Metanephros (tissue), 1 donor: ENCODE results near the gene MRPL32. TPM values are rescaled to one million over a fixed set of nuclear protein-coding genes. Genes with fewer than 3 reads are reported as not detected.

ENCODE experiments used
- total RNA-seq: library from RNA; depleted of rRNA; stranded (reverse); fragments of >200 nt; gene quantifications from one replicate; pipeline ENCODE4 v1.2.3, GENCODE V29; 2014

Gene MRPL32
- 43.8 TPM for total RNA-seq

DNA sequence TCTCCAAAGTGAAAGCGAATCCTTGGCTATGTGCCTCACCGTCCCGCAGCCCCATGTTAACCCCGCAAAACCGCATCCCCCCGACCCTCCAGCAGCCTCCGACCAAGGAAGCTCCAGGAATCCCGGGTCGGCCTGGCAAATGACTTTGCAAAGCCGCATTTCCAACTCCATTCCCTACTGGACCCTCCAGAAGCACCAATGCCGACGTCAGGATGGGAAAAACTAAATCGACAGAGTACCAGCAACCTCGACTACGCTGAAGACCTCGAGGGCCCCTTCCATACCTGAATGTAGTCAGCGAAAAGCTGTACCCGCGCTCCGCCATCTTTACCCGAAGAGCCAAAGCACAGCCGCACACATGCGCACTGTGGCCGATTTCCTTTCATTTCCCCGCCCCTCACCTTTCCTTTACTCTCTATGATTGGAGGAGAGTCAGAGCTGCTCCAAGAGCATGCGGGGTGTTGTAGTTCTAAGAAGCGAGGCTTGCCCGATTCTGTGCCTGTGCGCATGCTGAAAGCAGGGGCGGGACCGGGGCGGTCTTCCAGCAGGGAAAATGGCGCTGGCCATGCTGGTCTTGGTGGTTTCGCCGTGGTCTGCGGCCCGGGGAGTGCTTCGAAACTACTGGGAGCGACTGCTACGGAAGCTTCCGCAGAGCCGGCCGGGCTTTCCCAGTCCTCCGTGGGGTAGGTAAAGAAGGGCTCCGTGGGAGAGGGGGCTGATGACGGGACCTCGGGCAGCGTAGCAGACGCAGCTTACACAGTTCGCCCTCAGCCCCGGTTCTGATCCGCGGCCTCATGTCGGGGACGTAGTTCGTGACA lies at the start of gene MRPL32, which contains the start of gene PSMA2:
MRPL32 (plus strand) TSS at position 543 of the 818 bp plus-strand sequence; CDS start at position 554, 11 bp downstream.
PSMA2 (minus strand) TSS at position 341 of the 818 bp plus-strand sequence; CDS start at position 325, 16 bp downstream.

DNA sequence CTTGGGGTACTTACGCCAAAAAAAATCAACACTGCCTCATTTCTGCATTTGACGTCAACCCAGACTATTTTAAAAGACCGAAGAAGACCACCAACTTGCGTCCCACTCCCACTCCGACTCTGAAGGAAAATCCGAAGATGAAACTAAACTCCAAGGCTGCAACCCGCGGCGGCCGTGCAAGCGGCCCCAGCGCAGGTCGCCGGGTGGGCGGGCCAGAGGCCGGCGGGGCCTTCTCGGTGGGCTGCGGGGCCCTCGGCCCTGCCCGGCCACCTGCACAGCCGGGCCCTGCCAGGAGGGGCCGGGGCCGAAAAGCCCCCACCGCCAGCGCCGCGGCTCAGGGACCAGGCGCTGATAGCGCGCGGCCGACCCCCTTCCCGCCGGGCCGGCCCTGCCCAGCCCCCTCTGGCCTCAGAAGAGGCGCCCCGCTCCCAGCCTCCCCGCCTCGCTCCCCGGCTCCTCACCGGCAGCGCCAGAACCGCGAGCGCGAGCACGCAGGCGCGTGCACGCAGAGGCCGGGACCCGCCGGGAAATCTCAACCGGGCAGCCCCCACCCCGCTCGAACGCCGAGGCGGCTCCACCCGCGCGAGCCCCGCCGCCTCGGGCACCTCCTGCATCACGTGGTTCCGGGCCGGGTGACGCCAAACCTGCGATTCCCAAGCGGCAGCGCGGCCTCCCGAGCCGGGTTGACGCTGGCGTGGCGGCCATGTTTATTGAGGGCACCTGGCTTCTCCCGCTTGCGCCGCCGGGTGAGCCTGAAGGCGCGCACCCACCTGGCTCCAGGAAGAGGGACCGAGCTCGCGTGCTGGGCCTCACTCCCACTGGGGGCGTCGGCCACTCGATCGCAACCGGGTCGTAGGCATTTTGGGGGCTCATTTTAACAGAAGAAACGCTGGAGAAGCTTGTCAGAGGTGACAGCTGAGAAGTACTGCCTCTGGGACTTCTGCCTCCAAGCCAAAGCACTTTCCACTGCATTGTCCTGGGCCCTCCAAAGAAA lies 20.4 kb upstream of the MRPL32 start, which contains the start of gene C7orf25:
C7orf25 (minus strand) TSS at position 617 of the 994 bp plus-strand sequence. CDS start 1,170 bp downstream, outside the sequence.

Other genes with a start within 250 kb of the MRPL32 start
- 10.3 TPM for gene C7orf25, start 20.3 kb upstream of the MRPL32 start, total RNA-seq
- 44.7 TPM for gene PSMA2, start 202 bp upstream of the MRPL32 start, total RNA-seq
- gene HECW1, start 180.3 kb downstream of the MRPL32 start, total RNA-seq = 9.2 TPM